ENCODE results near the gene ATP9A.
"Not testable (repeated sequence)": the region's sequence is repeated elsewhere in the genome, so short reads cannot be mapped to it uniquely, and the experiment has no call there.

ATP9A gene

GRCh38 chr20:51757226-51757625 is 11.0 kb downstream of the ATP9A start:
- H3K27me3 ChIP-seq (ENCODE audit: control insufficient read depth, insufficient read depth, low read length): no peaks in the 10 kb centered on the region
- no peak overlapping the region for H3K27ac ChIP-seq
- H3K9me3 ChIP-seq (ENCODE audit: control insufficient read depth, low read length): no peaks in the 10 kb centered on the region
- TF ChIP-seq CTCF (IDR thresholded peaks at IDR 0.05): no peak
- H2AFZ ChIP-seq: no peak overlapping the region
- H3K4me2 ChIP-seq (ENCODE audit: low read length): no peak overlapping the region
- no peaks in the 10 kb centered on the region for H3K4me1 ChIP-seq
- H3K36me3 ChIP-seq (ENCODE audit: control insufficient read depth, insufficient read depth, low read length): no peaks in the 10 kb centered on the region
- no peak overlapping the region for H3K9ac ChIP-seq
- no peak overlapping the region for H3K4me3 ChIP-seq (ENCODE audit: low read depth, low read length)
- peaks cover 44% of the 10 kb centered on the region for H3K79me2 ChIP-seq

- H3K36me3 ChIP-seq (ENCODE audit: control insufficient read depth, insufficient read depth, low read length): no peaks in the 10 kb centered on the region
- no peaks in the 10 kb centered on the region for H3K4me1 ChIP-seq
- no peak overlapping the region for H3K4me3 ChIP-seq (ENCODE audit: low read depth, low read length)
- TF ChIP-seq CTCF (IDR thresholded peaks at IDR 0.05): no peak
- H3K27ac ChIP-seq: no peak overlapping the region
- H3K9ac ChIP-seq: no peak overlapping the region
- H2AFZ ChIP-seq: no peak overlapping the region
- no peak overlapping the region for H3K4me2 ChIP-seq (ENCODE audit: low read length)
- H3K79me2 ChIP-seq: peaks cover 40% of the 10 kb centered on the region
- H3K27me3 ChIP-seq (ENCODE audit: control insufficient read depth, insufficient read depth, low read length): no peaks in the 10 kb centered on the region
- H3K9me3 ChIP-seq (ENCODE audit: control insufficient read depth, low read length): no peaks in the 10 kb centered on the region
These were observed 11.5 kb downstream of the ATP9A start for GRCh38 chr20:51756653-51757052.

GRCh38 chr20:51753220-51753619 is 15.0 kb downstream of the ATP9A start:
- not testable (repeated sequence) for H3K27ac ChIP-seq; H3K4me2 ChIP-seq (ENCODE audit: low read length); H3K36me3 ChIP-seq (ENCODE audit: control insufficient read depth, insufficient read depth, low read length); H3K4me1 ChIP-seq; H3K27me3 ChIP-seq (ENCODE audit: control insufficient read depth, insufficient read depth, low read length); H2AFZ ChIP-seq; H3K9me3 ChIP-seq (ENCODE audit: control insufficient read depth, low read length); H3K9ac ChIP-seq; H3K4me3 ChIP-seq (ENCODE audit: low read depth, low read length)
- H3K79me2 ChIP-seq: peaks cover 44% of the 10 kb centered on the region

- no peaks in the 10 kb centered on the region for H3K27me3 ChIP-seq (ENCODE audit: control insufficient read depth, insufficient read depth, low read length)
- no peak overlapping the region for H3K4me3 ChIP-seq (ENCODE audit: low read depth, low read length)
- no peak for TF ChIP-seq CTCF (IDR thresholded peaks at IDR 0.05)
- H3K4me1 ChIP-seq: peaks cover 4% of the 10 kb centered on the region
- peaks cover 50% of the 10 kb centered on the region for H3K79me2 ChIP-seq
- H3K27ac ChIP-seq: no peak overlapping the region
- no peak overlapping the region for H3K4me2 ChIP-seq (ENCODE audit: low read length)
- no peak overlapping the region for H3K9ac ChIP-seq
- H2AFZ ChIP-seq: no peak overlapping the region
- no peaks in the 10 kb centered on the region for H3K36me3 ChIP-seq (ENCODE audit: control insufficient read depth, insufficient read depth, low read length)
- no peaks in the 10 kb centered on the region for H3K9me3 ChIP-seq (ENCODE audit: control insufficient read depth, low read length)
These were observed 15.7 kb downstream of the ATP9A start for GRCh38 chr20:51752343-51752951.

GRCh38 chr20:51750770-51751388 is 17.3 kb downstream of the ATP9A start:
- Histone ChIP-seq H3K9me3 (ENCODE audit: control insufficient read depth, low read length) (no peaks in the 10 kb centered on the region), H3K4me2 (ENCODE audit: low read length) (no peak overlapping the region), H3K9ac (no peak overlapping the region), H3K27me3 (ENCODE audit: control insufficient read depth, insufficient read depth, low read length) (no peaks in the 10 kb centered on the region), H2AFZ (no peak overlapping the region), H3K79me2 (peaks cover 48% of the 10 kb centered on the region), H3K4me3 (ENCODE audit: low read depth, low read length) (no peak overlapping the region), H3K36me3 (ENCODE audit: control insufficient read depth, insufficient read depth, low read length) (no peaks in the 10 kb centered on the region), H3K4me1 (peaks cover 4% of the 10 kb centered on the region), H3K27ac (no peak overlapping the region)
- TF ChIP-seq CTCF (IDR thresholded peaks at IDR 0.05): no peak

Measured in parathyroid adenoma (tissue), 2 donors.